Sigmoid colon (tissue), 4 donors: ENCODE data around the gene CD276.

Experiments
- CTCF ChIP-seq, 4 experiments: fragments of 450-650 bp in 3 of 4; fragments of 200-600 bp in 1 of 4; IDR thresholded peaks; one replicate each; pipeline ENCODE4 v1.5.1; 2016 to 2019; ENCODE audit warnings: antibody characterized with exemption in 4 of 4, mild to moderate bottlenecking in 3 of 4, moderate library complexity in 2 of 4
- EP300 ChIP-seq, 4 donors: sonication (generic); formaldehyde crosslinking; IDR thresholded peaks; one replicate each; pipeline ENCODE4 v1.6.1; 2017; ENCODE audit warnings: antibody characterized with exemption in 4 of 4
- POLR2A ChIP-seq, 2 donors: fragments of 450-650 bp; IDR thresholded peaks; one replicate each; pipeline ENCODE4 v1.6.1; 2016; ENCODE audit warnings: antibody characterized with exemption in 2 of 2, mild to moderate bottlenecking in 2 of 2, moderate library complexity in 2 of 2

- TF ChIP-seq POLR2A (IDR thresholded peaks at IDR 0.05) = no peak
- no peak for TF ChIP-seq CTCF (IDR thresholded peaks at IDR 0.05)
- no peak for TF ChIP-seq EP300 (IDR thresholded peaks at IDR 0.05)
Measured at GRCh38 chr15:73763931-73764330, 79.7 kb downstream of the CD276 start.
